ENCODE data around the gene COLGALT1.

DNA sequence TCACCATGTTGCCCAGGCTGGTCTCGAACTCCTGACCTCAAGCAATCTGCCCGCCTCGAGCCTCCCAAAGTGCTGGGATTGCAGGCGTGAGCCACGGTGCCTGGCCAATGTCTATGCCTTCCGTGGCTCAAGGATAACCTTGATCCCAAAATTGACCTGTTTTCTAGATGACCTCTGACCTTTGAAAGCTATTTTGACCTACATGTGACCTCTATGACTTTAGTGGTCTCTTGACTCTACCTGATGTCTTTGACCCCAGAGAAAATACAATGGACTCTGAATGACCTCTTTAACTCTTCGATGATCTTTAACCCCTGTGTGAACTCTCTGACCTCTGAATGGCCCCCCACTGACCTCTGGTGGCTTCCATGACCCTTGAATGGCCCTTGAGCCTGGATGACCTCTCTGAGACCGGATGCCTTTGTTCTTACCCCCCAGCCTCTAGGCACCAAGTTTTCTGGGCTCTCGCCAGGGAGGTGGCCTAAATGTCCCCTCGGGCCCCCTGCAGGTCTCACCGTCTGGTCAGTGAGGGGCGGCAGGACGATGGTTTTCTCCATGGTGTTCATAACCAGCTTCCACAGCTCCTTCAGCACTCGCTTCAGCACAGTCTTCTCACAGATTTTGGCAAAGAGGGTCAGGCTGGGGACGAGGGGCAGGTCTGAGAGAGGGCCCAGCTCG lies 69.0 kb downstream of the COLGALT1 start:
- TF ChIP-seq, protein P1, sequence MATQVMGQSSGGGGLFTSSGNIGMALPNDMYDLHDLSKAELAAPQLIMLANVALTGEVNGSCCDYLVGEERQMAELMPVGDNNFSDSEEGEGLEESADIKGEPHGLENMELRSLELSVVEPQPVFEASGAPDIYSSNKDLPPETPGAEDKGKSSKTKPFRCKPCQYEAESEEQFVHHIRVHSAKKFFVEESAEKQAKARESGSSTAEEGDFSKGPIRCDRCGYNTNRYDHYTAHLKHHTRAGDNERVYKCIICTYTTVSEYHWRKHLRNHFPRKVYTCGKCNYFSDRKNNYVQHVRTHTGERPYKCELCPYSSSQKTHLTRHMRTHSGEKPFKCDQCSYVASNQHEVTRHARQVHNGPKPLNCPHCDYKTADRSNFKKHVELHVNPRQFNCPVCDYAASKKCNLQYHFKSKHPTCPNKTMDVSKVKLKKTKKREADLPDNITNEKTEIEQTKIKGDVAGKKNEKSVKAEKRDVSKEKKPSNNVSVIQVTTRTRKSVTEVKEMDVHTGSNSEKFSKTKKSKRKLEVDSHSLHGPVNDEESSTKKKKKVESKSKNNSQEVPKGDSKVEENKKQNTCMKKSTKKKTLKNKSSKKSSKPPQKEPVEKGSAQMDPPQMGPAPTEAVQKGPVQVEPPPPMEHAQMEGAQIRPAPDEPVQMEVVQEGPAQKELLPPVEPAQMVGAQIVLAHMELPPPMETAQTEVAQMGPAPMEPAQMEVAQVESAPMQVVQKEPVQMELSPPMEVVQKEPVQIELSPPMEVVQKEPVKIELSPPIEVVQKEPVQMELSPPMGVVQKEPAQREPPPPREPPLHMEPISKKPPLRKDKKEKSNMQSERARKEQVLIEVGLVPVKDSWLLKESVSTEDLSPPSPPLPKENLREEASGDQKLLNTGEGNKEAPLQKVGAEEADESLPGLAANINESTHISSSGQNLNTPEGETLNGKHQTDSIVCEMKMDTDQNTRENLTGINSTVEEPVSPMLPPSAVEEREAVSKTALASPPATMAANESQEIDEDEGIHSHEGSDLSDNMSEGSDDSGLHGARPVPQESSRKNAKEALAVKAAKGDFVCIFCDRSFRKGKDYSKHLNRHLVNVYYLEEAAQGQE (IDR thresholded peaks at IDR 0.05; ENCODE audit: low read depth, low read length): no peak
- no peak for TF ChIP-seq JUND (IDR thresholded peaks at IDR 0.05; ENCODE audit: low read depth, low read length)
- peak; percentile 50; the same call in 1 of the 2 replicates for TF ChIP-seq NR2C1 (IDR thresholded peaks at IDR 0.05)
- TF ChIP-seq TBL1XR1 (IDR thresholded peaks at IDR 0.05; ENCODE audit: low read depth, low read length): no peak
- no peak for TF ChIP-seq POLR2AphosphoS5 (IDR thresholded peaks at IDR 0.05; ENCODE audit: low read length)
- no peak for TF ChIP-seq SRF (IDR thresholded peaks at IDR 0.05; ENCODE audit: low read depth in 2 of 2, low read length in 2 of 2)
- no peak for TF ChIP-seq POLR2A (IDR thresholded peaks at IDR 0.05; ENCODE audit: low read depth, low read length)

Measured in GM12878 (cell line).